ENCODE measurements around the gene ADAMTS2.

DNA sequence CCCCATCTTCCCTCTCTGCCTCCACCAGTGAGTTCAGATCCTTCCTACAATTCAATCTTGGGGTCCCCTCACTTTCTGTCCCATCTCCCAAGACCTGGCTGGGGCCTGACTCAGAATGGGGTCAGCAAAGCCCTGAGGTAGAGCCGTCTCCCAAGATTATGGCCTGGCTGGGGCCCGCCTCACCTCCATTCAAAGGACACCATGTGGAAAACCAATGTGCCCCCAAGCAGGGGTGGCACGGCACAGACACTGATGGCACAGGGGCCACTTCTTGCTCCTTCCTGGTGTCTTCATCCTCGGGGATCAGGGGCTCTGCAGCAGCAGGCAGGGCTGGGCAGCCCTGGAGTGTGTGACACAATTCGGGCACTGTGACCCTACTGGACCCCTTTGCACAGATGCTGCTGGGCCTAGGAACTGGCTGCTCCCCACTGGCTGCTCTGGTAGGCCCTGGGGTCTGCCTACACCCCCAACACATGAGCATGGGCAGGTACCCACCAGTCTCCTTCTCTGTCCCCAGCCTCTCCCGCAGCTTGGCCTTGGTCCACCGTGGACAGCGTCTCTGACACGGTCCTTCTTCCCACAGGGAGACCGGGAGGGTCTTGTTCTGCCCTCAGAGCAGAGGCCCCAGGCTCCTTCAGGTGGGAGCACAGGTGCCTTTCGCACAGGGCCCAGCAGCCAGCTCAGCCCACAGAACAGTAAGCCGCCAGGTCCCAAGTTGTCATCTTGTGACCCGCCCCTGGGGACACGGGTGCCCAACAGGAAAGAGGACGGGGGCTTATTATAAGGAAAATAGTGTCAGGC lies 89.5 kb downstream of the ADAMTS2 start:
- TF ChIP-seq, protein P1, sequence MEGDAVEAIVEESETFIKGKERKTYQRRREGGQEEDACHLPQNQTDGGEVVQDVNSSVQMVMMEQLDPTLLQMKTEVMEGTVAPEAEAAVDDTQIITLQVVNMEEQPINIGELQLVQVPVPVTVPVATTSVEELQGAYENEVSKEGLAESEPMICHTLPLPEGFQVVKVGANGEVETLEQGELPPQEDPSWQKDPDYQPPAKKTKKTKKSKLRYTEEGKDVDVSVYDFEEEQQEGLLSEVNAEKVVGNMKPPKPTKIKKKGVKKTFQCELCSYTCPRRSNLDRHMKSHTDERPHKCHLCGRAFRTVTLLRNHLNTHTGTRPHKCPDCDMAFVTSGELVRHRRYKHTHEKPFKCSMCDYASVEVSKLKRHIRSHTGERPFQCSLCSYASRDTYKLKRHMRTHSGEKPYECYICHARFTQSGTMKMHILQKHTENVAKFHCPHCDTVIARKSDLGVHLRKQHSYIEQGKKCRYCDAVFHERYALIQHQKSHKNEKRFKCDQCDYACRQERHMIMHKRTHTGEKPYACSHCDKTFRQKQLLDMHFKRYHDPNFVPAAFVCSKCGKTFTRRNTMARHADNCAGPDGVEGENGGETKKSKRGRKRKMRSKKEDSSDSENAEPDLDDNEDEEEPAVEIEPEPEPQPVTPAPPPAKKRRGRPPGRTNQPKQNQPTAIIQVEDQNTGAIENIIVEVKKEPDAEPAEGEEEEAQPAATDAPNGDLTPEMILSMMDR (IDR thresholded peaks at IDR 0.05), result no peak
- no peak for TF ChIP-seq POLR2A (IDR thresholded peaks at IDR 0.05)
